Subcutaneous preadipocyte (primary cell): ENCODE data around the gene OR2T10. TPM values are rescaled to one million over a fixed set of nuclear protein-coding genes. Genes with fewer than 3 reads are reported as not detected.

ENCODE experiments used
- small RNA-seq: library from RNA; depleted of rRNA; stranded (forward); fragments of <200 nt; gene quantifications from one replicate; pipeline ENCODE3, GENCODE V24; 2012
- total RNA-seq: library from RNA; depleted of rRNA; stranded (reverse); fragments of >200 nt; gene quantifications from 2 replicates; pipeline ENCODE4 v1.2.3, GENCODE V29; 2012

OR2T10 gene, protein sequence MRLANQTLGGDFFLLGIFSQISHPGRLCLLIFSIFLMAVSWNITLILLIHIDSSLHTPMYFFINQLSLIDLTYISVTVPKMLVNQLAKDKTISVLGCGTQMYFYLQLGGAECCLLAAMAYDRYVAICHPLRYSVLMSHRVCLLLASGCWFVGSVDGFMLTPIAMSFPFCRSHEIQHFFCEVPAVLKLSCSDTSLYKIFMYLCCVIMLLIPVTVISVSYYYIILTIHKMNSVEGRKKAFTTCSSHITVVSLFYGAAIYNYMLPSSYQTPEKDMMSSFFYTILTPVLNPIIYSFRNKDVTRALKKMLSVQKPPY
- total RNA-seq, result not detected in 2 replicates

DNA sequence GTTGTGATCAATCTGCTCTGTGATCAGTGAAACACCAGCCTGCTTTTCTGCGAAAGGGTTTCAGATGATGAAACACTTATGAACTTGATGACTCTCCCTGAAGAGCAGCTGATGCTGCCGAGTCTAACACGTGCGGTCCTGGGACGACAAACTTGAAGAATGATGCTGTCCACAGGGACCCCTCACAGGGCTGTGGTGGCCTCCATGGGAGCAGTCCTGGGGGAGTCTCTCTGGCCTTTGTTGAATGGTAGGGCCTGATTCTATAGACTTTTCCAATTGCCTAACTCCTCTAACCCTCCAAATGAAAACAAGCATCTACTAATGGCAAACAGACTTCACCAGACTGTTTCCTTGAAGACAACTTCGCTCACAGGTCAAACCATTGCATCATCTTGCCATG, at the start of gene OR2T10:
TSS of gene OR2T10 (minus strand) at position 112 of the 400 bp plus-strand sequence. CDS start 3,932 bp downstream, outside the sequence.

DNA sequence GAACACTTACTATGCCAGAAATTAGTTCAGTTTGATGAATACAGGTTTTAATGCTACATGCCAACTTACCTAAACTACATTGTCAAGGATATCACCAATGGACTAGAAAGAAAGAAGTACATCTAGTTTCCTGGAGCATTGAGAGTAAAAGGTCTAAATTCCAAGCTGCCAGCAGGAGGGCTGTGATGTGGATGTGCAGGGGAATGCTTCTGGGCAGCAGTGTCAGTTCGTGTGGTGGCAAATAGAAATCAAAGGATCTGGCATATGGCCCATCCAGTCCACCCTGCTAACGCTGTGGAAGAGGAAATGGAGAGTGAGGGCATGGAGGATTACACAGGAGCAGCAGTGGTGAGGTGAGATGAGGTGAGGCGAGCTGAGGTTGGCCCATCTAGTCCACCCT, 47.7 kb upstream of the OR2T10 start, which contains the start of gene OR2T35:
TSS of gene OR2T35 (minus strand) at position 101 of the 400 bp plus-strand sequence. CDS start 6,020 bp downstream, outside the sequence.

DNA sequence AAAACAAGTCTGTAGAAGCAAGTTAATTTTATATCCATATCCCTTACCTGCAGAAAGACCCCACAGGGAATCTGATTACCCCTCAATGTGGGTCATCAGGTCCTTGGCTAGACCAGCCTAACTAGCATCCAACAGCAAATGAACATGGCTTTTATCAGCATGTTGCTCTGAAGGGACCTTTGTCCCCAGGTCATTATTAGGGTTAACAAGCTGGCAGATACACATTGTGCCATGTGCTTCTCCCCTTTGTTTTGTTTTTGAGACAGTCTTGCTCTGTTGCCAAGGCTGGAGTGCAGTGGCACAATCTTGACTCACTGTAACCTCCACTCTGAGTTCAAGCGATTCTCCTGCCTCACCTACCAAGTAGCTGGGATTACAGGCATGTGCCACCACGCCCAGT, 37.5 kb upstream of the OR2T10 start, which contains the start of gene OR2T11:
TSS of gene OR2T11 (minus strand) at position 101 of the 400 bp plus-strand sequence. CDS start 7,963 bp downstream, outside the sequence.

DNA sequence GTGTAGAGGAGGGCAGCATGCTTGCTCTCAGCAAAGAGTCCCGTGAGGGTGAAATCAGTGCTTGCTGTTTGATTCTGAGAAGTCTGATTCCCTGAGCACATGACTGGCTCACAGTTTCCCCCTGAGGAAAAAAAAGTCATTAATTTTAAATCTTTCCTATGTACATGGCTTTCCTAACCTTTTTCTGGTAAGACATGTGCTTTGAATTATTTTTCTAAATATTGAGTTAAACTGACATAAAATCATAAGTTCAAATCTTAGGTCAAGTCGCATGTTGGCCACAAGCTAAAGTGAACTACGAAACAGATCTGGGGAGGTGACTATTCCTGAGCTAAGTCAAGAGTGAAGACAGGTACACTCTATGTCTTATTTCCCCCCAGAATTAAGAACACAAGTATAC, 22.8 kb downstream of the OR2T10 start, which contains the start of gene OR2T34:
TSS of gene OR2T34 (minus strand) at position 101 of the 400 bp plus-strand sequence. CDS start at position 101, 0 bp downstream.

DNA sequence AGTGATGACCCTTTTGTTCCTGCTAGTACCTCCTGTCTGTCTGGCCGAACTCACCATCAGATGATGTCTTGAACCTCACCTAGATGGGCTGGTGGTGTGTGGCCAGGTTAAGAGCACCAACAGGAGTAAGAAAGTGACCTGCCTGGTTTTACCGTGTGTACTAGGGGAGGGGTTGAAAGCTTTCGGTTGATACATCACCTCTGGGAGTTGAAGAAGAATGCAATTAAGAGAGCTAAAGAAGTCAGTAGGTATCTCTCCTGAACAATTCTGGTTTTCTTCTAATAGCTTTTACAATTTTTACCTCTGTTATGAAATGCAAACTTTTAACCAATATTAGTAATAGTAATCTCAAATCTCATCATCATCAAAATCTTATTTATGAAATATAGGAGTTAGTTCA, 34.8 kb downstream of the OR2T10 start, which contains the start of gene OR2T29:
TSS of gene OR2T29 (minus strand) at position 101 of the 400 bp plus-strand sequence. CDS start 3,281 bp downstream, outside the sequence.

Small RNA genes within 50 kb of the gene (small RNA-seq; reads per million reads assigned to genes)
- not detected for gene RF00019

Other genes with a start within 250 kb of the OR2T10 start
- not detected in 2 replicates for gene OR14C36, start 248.9 kb downstream of the OR2T10 start, total RNA-seq
- gene OR2T4, start 236.0 kb downstream of the OR2T10 start, total RNA-seq, result not detected in 2 replicates
- not detected in 2 replicates for gene OR2T6, start 222.0 kb downstream of the OR2T10 start, total RNA-seq
- not detected in 2 replicates for gene OR2T1, start 194.7 kb downstream of the OR2T10 start, total RNA-seq
- gene OR2T2, start 152.1 kb downstream of the OR2T10 start, total RNA-seq, result not detected in 2 replicates
- gene OR2T3, start 124.3 kb downstream of the OR2T10 start, total RNA-seq, result not detected in 2 replicates
- not detected in 2 replicates for gene OR2T5, start 109.1 kb downstream of the OR2T10 start, total RNA-seq
- not detected in 2 replicates for gene OR2G6, start 89.6 kb downstream of the OR2T10 start, total RNA-seq
- gene OR2T29, start 34.9 kb downstream of the OR2T10 start, total RNA-seq, result not detected in 2 replicates
- not detected in 2 replicates for gene OR2T34, start 22.9 kb downstream of the OR2T10 start, total RNA-seq
- not detected in 2 replicates for gene OR2T11, start 37.4 kb upstream of the OR2T10 start, total RNA-seq
- gene OR2T35, start 47.6 kb upstream of the OR2T10 start, total RNA-seq, result not detected in 2 replicates
- not detected in 2 replicates for gene OR2T27, start 57.8 kb upstream of the OR2T10 start, total RNA-seq
- not detected in 2 replicates for gene OR14I1, start 105.1 kb upstream of the OR2T10 start, total RNA-seq
- not detected in 2 replicates for gene LYPD8, start 158.1 kb upstream of the OR2T10 start, total RNA-seq
- gene SH3BP5L, start 228.2 kb upstream of the OR2T10 start, total RNA-seq, result 16.5 and 18.2 TPM in 2 replicates
- 13.6 and 16.6 TPM in 2 replicates for gene ZNF672, start 240.5 kb upstream of the OR2T10 start, total RNA-seq